HEK293 (cell line): ENCODE measurements around the gene ACAP1.

Experiments
- ZFP3 ChIP-seq: fragments of 450-650 bp; formaldehyde crosslinking; IDR thresholded peaks from 2 replicates; pipeline ENCODE4 v1.5.1; 2016; ENCODE audit warnings: low read depth, missing biosample characterization, missing genetic modification characterization
- ZNF623 ChIP-seq: fragments of 450-650 bp; formaldehyde crosslinking; IDR thresholded peaks from 2 replicates; pipeline ENCODE4 v1.5.1; 2016; ENCODE audit warnings: missing biosample characterization, missing genetic modification characterization
- ZNF670 ChIP-seq: fragments of 450-650 bp; formaldehyde crosslinking; IDR thresholded peaks from 2 replicates; pipeline ENCODE4 v1.5.1; 2016; ENCODE audit warnings: missing biosample characterization, missing genetic modification characterization, low read depth
- ZNF677 ChIP-seq: fragments of 450-650 bp; IDR thresholded peaks from 2 replicates; pipeline ENCODE4 v1.5.0; 2018; ENCODE audit warnings: missing biosample characterization, mild to moderate bottlenecking, missing genetic modification characterization, moderate library complexity
- ZSCAN23 ChIP-seq: fragments of 450-650 bp; formaldehyde crosslinking; IDR thresholded peaks from 2 replicates; pipeline ENCODE4 v1.5.1; 2016; ENCODE audit warnings: missing biosample characterization, missing genetic modification characterization
- TF ChIP-seq, protein P1 (sequence below): fragments of 450-650 bp; formaldehyde crosslinking; IDR thresholded peaks from 2 replicates; pipeline ENCODE4 v1.5.1; 2016; ENCODE audit warnings: missing biosample characterization, missing genetic modification characterization

- no peak for TF ChIP-seq ZSCAN23 (tag by site-specific recombination)
- TF ChIP-seq, protein P1, sequence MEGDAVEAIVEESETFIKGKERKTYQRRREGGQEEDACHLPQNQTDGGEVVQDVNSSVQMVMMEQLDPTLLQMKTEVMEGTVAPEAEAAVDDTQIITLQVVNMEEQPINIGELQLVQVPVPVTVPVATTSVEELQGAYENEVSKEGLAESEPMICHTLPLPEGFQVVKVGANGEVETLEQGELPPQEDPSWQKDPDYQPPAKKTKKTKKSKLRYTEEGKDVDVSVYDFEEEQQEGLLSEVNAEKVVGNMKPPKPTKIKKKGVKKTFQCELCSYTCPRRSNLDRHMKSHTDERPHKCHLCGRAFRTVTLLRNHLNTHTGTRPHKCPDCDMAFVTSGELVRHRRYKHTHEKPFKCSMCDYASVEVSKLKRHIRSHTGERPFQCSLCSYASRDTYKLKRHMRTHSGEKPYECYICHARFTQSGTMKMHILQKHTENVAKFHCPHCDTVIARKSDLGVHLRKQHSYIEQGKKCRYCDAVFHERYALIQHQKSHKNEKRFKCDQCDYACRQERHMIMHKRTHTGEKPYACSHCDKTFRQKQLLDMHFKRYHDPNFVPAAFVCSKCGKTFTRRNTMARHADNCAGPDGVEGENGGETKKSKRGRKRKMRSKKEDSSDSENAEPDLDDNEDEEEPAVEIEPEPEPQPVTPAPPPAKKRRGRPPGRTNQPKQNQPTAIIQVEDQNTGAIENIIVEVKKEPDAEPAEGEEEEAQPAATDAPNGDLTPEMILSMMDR (tag by site-specific recombination), result no peak
- TF ChIP-seq ZNF623 (tag by site-specific recombination), result no peak
- TF ChIP-seq ZNF670 (tag by site-specific recombination), result no peak
- TF ChIP-seq ZFP3 (tag by site-specific recombination), result no peak
- no peak for TF ChIP-seq ZNF677
These were observed 47.6 kb downstream of the ACAP1 start for GRCh38 chr17:7383742-7384488.
